Coronary artery (tissue), 2 donors: ENCODE results near the gene AMOT.

Experiments
- DNase-seq: peaks from one replicate; pipeline ENCODE4 v3.0.0-alpha.2; 2017; ENCODE audit warnings: low spot score
- H3K27ac ChIP-seq, 2 donors: fragments of 200-600 bp; sonication (generic); one replicate each; pipeline ENCODE4 v1.5.1; 2016 to 2019
- H3K4me3 ChIP-seq: fragments of 200-600 bp; sonication (generic); 2 replicates; pipeline ENCODE4 v1.5.1; 2016; ENCODE audit warnings: mild to moderate bottlenecking, moderate library complexity
- CTCF ChIP-seq: fragments of 200-600 bp; sonication (generic); IDR thresholded peaks from one replicate; pipeline ENCODE4 v1.5.1; 2019; ENCODE audit warnings: antibody characterized with exemption

Gene AMOT

GRCh38 chrX:112784692-112785091 lies 55.9 kb downstream of the AMOT start:
- no peak for TF ChIP-seq CTCF
- Histone ChIP-seq H3K27ac (no peak overlapping the region), H3K4me3 (no peak overlapping the region)
- DNase-seq: no peak

GRCh38 chrX:112779139-112779538 lies 61.5 kb downstream of the AMOT start:
- no peak for TF ChIP-seq CTCF
- Histone ChIP-seq H3K4me3 (no peak overlapping the region), H3K27ac (no peak overlapping the region)
- no peak for DNase-seq

GRCh38 chrX:112774651-112775293 lies 65.9 kb downstream of the AMOT start:
- TF ChIP-seq CTCF: no peak
- Histone ChIP-seq H3K27ac (no peak overlapping the region), H3K4me3 (no peak overlapping the region)
- DNase-seq: no peak

GRCh38 chrX:112774142-112774541 lies 66.5 kb downstream of the AMOT start:
- H3K27ac ChIP-seq: no peak overlapping the region
- no peak for DNase-seq
- TF ChIP-seq CTCF: no peak

GRCh38 chrX:112769034-112769433 lies 71.6 kb downstream of the AMOT start:
- DNase-seq: no peak
- Histone ChIP-seq H3K27ac (no peak overlapping the region), H3K4me3 (no peak overlapping the region)
- no peak for TF ChIP-seq CTCF

More at GRCh38 chrX:112774142-112774541, 66.5 kb downstream of the AMOT start:
- H3K4me3 ChIP-seq: no peak overlapping the region

- TF ChIP-seq CTCF: no peak
- Histone ChIP-seq H3K4me3 (no peak overlapping the region), H3K27ac (no peak overlapping the region)
- DNase-seq: no peak
Observed at GRCh38 chrX:112768563-112768962, 72.1 kb downstream of the AMOT start.

- DNase-seq: no peak
- Histone ChIP-seq H3K4me3 (no peak overlapping the region), H3K27ac (no peak overlapping the region)
- no peak for TF ChIP-seq CTCF
Observed at GRCh38 chrX:112766774-112767173, 73.9 kb downstream of the AMOT start.
